Ishikawa (cell line): Measurements from ENCODE around the gene RTF1.

ENCODE experiments used
- CEBPB ChIP-seq: IDR thresholded peaks from 2 replicates; pipeline ENCODE4 v1.6.1; 2012
- CREB1 ChIP-seq: IDR thresholded peaks from 2 replicates; pipeline ENCODE4 v1.6.1; 2012; ENCODE audit warnings: low read depth
- EGR1 ChIP-seq: IDR thresholded peaks from 2 replicates; pipeline ENCODE4 v1.6.1; 2012
- EP300 ChIP-seq: IDR thresholded peaks from 2 replicates; pipeline ENCODE4 v1.6.1; 2012; ENCODE audit warnings: borderline replicate concordance
- FOXM1 ChIP-seq: IDR thresholded peaks from 2 replicates; pipeline ENCODE4 v1.6.1; 2012; ENCODE audit warnings: low read depth, borderline replicate concordance
- MAX ChIP-seq: IDR thresholded peaks from 2 replicates; pipeline ENCODE4 v1.6.1; 2012
- NFIC ChIP-seq: IDR thresholded peaks from 2 replicates; pipeline ENCODE4 v1.6.1; 2012
- RAD21 ChIP-seq: IDR thresholded peaks from 2 replicates; pipeline ENCODE4 v1.6.1; 2012; ENCODE audit warnings: low read depth
- REST ChIP-seq: IDR thresholded peaks from 2 replicates; pipeline ENCODE4 v1.6.1; 2012; ENCODE audit warnings: low read depth, mild to moderate bottlenecking
- TAF1 ChIP-seq: IDR thresholded peaks from 2 replicates; pipeline ENCODE4 v1.6.1; 2012; ENCODE audit warnings: low read depth, mild to moderate bottlenecking
- TCF12 ChIP-seq: IDR thresholded peaks from 2 replicates; pipeline ENCODE4 v1.6.1; 2012; ENCODE audit warnings: low read depth
- TEAD4 ChIP-seq: IDR thresholded peaks from 2 replicates; pipeline ENCODE4 v1.6.1; 2012
- USF1 ChIP-seq: IDR thresholded peaks from 2 replicates; pipeline ENCODE4 v1.6.1; 2012
- YY1 ChIP-seq: IDR thresholded peaks from 2 replicates; pipeline ENCODE4 v1.6.1; 2012; ENCODE audit warnings: low read depth
- ZBTB7A ChIP-seq: IDR thresholded peaks from 2 replicates; pipeline ENCODE4 v1.6.1; 2012; ENCODE audit warnings: low read depth

Gene RTF1

GRCh38 chr15:41411031-41411430 lies 5.9 kb upstream of the RTF1 start:
- TF ChIP-seq RAD21: no peak
- TF ChIP-seq ZBTB7A: no peak
- TF ChIP-seq TCF12: no peak
- no peak for TF ChIP-seq YY1
- TF ChIP-seq TAF1: no peak
- TF ChIP-seq REST: no peak

- TF ChIP-seq REST: no peak
- no peak for TF ChIP-seq NFIC
- TF ChIP-seq CREB1: no peak
- TF ChIP-seq TAF1: no peak
- no peak for TF ChIP-seq USF1
- no peak for TF ChIP-seq EP300
- no peak for TF ChIP-seq MAX
- TF ChIP-seq FOXM1: no peak
Observed at GRCh38 chr15:41411441-41411840, 5.5 kb upstream of the RTF1 start.

- TF ChIP-seq CEBPB (no peak), TCF12 (no peak; the same call in 1 of the 2 replicates), TEAD4 (no peak), USF1 (no peak), RAD21 (no peak), EP300 (no peak), ZBTB7A (no peak), MAX (no peak), FOXM1 (no peak), REST (no peak), CREB1 (no peak), YY1 (no peak), TAF1 (no peak), EGR1 (no peak)
Observed at GRCh38 chr15:41416128-41416741, 660 bp upstream of the RTF1 start.

- TF ChIP-seq ZBTB7A: no peak
- TF ChIP-seq MAX: no peak
- no peak for TF ChIP-seq EGR1
- no peak for TF ChIP-seq REST
- TF ChIP-seq CEBPB: no peak
- no peak for TF ChIP-seq FOXM1
- TF ChIP-seq YY1: no peak
- TF ChIP-seq USF1: no peak
- TF ChIP-seq TEAD4: no peak
- no peak for TF ChIP-seq NFIC
- no peak for TF ChIP-seq CREB1
- TF ChIP-seq RAD21: no peak
- no peak for TF ChIP-seq TAF1
- no peak for TF ChIP-seq EP300
- TF ChIP-seq TCF12: no peak
Observed at GRCh38 chr15:41417418-41418195, 712 bp downstream of the RTF1 start.
